A549 (cell line): ENCODE data around the gene SH2D4B.

Source experiments
- CEBPB ChIP-seq, 2 experiments: fragments of >200 bp in 1 of 2; sonication (Bioruptor Twin) in 1 of 2; formaldehyde crosslinking in 1 of 2; IDR thresholded peaks; 2 replicates each; pipeline ENCODE4 v1.6.1; 2012 to 2016
- FOXS1 ChIP-seq: fragments of 250-450 bp; sonication (Bioruptor Pico); IDR thresholded peaks from 2 replicates; pipeline ENCODE4 v1.5.0; 2020; ENCODE audit warnings: mild to moderate bottlenecking, moderate library complexity
- GATA3 ChIP-seq: IDR thresholded peaks from 2 replicates; pipeline ENCODE4 v1.6.1; 2012; ENCODE audit warnings: borderline replicate concordance
- MYC ChIP-seq: IDR thresholded peaks from 2 replicates; pipeline ENCODE4 v1.6.1; 2012; ENCODE audit warnings: mild to moderate bottlenecking, inconsistent platforms, low read length, improper control_type of control experiment, borderline replicate concordance
- NFE2L2 ChIP-seq: fragments of 150-350 bp; conservative IDR thresholded peaks from 2 replicates; pipeline ENCODE4 v1.6.1; 2014; ENCODE audit warnings: low read length
- POLR2A ChIP-seq: IDR thresholded peaks from 2 replicates; pipeline ENCODE4 v1.6.1; 2012; ENCODE audit warnings: mild to moderate bottlenecking, low read length
- REST ChIP-seq: fragments of 200-600 bp; sonication (generic); IDR thresholded peaks from 2 replicates; pipeline ENCODE4 v1.6.1; 2016; ENCODE audit warnings: antibody characterized with exemption, mild to moderate bottlenecking, moderate library complexity
- TF ChIP-seq, protein P1 (sequence below): fragments of >200 bp; sonication (Bioruptor Twin); formaldehyde crosslinking; IDR thresholded peaks from 3 replicates; pipeline ENCODE4 v1.5.1; 2016
- TF ChIP-seq, protein P2 (sequence below): fragments of 450-650 bp; IDR thresholded peaks from 2 replicates; pipeline ENCODE4 v1.6.1; 2014; ENCODE audit warnings: antibody characterized with exemption
- TF ChIP-seq, protein P3 (sequence below): fragments of >200 bp; sonication (Bioruptor Twin); formaldehyde crosslinking; IDR thresholded peaks from 2 replicates; pipeline ENCODE4 v1.6.1; 2016

DNA sequence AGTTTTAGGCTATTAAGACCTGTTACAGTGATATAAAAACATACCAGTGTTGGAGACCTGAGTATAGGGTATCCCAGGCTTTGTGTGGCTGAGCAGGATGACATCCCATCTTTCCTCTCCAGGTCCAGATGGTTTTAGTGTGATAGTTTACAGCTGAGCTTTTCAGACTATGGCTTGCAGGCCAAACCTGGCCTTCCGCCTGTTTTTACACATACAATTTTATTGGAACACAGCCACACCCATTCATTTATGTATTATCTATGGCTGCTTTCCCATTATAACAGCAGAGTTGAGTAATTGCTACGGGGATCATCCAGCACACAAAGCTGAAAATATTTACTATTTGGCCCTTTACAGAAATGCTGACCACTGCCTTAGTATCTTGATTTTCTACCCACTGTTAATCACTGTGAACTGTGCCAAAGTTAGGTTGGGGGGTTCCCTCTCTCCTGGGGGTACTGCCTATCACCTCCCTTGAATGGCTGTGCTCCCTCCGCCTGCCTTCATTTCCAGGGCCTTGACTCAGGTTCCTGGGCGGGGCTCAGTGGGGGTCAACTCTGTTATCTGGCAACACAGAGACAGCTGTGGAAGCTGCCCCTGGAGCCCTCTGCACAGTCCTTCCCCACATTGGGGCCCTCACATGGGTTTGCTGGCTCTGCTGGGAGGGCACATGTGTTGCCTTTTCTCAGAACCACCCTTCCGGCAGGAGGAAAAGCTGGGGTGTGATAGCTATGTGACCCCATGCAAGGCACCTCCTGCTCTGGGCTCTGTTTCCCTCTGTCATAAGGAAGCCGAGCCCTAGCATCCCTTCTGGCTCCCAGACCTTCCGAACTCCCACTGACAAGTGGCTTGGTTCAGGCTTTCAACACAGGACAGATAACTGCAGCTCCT, 40.3 kb upstream of the SH2D4B start:
- TF ChIP-seq FOXS1 (CRISPR knock-in tag) (no peak), NFE2L2 (no peak), GATA3 (no peak), POLR2A (no peak), MYC (no peak), REST (no peak), CEBPB (IDR thresholded peaks at IDR 0.05) (no peak)
- TF ChIP-seq, protein P1, sequence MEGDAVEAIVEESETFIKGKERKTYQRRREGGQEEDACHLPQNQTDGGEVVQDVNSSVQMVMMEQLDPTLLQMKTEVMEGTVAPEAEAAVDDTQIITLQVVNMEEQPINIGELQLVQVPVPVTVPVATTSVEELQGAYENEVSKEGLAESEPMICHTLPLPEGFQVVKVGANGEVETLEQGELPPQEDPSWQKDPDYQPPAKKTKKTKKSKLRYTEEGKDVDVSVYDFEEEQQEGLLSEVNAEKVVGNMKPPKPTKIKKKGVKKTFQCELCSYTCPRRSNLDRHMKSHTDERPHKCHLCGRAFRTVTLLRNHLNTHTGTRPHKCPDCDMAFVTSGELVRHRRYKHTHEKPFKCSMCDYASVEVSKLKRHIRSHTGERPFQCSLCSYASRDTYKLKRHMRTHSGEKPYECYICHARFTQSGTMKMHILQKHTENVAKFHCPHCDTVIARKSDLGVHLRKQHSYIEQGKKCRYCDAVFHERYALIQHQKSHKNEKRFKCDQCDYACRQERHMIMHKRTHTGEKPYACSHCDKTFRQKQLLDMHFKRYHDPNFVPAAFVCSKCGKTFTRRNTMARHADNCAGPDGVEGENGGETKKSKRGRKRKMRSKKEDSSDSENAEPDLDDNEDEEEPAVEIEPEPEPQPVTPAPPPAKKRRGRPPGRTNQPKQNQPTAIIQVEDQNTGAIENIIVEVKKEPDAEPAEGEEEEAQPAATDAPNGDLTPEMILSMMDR, result no peak
- TF ChIP-seq, protein P2, sequence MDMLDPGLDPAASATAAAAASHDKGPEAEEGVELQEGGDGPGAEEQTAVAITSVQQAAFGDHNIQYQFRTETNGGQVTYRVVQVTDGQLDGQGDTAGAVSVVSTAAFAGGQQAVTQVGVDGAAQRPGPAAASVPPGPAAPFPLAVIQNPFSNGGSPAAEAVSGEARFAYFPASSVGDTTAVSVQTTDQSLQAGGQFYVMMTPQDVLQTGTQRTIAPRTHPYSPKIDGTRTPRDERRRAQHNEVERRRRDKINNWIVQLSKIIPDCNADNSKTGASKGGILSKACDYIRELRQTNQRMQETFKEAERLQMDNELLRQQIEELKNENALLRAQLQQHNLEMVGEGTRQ, result no peak
- TF ChIP-seq, protein P3, sequence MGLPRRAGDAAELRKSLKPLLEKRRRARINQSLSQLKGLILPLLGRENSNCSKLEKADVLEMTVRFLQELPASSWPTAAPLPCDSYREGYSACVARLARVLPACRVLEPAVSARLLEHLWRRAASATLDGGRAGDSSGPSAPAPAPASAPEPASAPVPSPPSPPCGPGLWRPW, result no peak
